ENCODE measurements around the gene MYBPH.

The MYBPH gene

GRCh38 chr1:203199816-203200571 lies 24.4 kb upstream of the MYBPH start:
- no peak for FAIRE-seq

DNA sequence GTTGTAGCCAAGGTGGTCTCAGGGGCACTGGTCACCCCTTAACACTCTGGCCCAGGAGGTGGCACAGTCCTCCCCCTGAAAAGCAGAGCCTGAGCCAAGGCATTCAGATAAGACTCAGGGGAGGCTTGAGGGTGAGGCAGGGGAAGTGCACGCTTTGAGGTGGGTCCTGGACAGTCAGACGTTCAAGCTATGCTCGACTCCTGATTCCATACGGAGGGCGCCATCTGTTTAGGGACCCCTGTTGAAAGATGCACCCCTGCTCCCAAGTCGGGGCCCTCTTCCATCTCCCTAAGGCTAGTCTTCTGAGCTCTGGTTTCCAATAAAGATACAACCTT lies 23.8 kb upstream of the MYBPH start:
- no peak for FAIRE-seq

DNA sequence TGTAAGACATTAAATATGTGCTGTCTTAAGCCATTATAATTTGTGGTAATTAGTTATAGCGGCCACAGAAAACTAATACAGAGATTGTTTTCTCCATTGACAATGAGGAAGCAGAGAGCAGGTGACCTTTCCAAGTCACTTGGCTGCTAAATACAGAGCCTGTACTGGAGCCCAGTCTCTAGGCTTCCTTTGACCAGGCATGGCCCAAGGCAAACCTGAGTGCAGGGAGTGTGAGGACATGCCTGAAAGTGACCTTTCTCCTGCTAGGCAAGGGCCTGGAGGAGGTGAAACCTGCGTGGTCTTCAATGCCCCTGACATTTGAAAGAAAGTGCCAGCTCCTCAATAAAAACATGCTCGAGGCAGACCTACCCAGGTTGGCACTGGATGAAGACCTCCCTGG lies 23.4 kb upstream of the MYBPH start:
- no peak for FAIRE-seq

DNA sequence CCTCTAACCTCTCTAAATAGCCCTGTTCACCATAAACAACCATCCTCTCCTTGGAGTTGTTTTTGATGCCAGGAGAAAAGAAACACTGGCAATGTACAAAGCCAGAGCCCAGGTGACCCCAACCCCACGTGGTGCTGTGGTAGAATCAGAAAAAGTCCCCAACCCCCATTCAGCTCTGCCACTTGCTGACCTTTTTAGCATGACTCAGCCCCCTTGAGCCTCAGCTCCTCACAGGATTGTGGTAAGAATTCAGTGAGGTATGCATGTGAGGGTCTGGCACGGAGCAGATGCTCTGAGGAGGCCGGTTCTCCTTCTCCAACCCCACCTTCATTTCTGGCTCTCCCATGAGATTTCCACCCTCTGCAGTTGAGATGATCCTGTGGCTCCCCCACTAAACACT lies 22.0 kb upstream of the MYBPH start:
- FAIRE-seq, result no peak

DNA sequence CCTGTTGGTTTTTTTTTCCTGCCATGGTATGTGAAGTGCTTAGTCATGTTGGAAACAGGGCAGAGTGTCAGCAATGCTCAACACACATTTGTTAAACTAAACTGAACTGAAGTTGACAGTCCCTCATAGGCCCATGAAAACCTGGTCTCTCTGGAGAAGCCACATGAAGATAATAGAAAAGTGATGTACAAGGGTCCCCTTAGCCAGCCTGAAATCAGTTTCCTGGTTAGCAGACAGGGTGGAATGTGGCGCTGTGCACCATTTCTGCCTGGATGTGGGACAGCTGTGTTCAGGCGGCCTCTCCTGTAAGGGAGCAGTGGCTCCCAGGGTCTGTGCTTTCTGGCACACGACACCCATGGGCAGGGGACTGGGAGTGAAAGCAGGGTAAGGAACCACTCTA lies 20.7 kb upstream of the MYBPH start:
- FAIRE-seq, result no peak

DNA sequence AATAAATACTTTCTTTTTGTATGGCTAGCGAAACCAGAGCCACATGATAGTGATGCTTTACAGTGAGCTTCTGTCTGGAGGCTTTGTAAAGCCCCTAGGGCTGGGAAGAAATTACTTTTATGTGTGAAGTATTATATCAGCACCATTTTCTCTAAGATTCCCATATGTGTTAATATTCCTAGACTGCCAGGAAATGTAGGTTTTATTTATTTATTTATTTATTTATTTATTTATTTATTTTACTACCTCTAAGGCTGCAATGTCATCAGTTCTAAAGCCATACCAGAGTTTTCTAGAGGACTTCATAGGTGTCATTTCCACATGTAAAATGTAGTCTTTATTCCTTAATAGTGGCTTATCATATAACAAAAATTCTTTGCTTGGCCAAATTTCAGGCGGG lies 15.3 kb upstream of the MYBPH start:
- FAIRE-seq, result no peak

DNA sequence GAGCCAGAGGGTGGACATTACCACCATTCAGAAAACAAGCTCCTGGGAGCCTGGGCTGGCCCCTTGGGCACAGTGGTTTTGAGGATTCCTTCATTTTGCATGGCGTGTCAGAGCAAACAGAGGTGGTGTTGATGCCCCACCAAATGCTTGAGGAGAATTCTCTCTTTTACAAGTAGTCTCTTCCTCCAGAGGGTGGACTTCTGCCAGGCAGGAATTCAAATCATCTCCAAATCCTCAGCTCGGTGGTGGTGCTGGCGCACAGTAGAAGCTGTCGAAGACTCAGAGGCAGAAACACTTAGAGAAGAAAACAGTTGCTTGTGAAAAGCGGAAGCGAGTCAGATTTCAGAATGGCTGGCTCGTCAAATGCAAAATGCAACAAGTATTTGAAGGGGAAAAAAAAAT lies 14.3 kb upstream of the MYBPH start:
- no peak for FAIRE-seq

GRCh38 chr1:203188686-203189232 lies 13.1 kb upstream of the MYBPH start:
- FAIRE-seq, result no peak

- no peak for FAIRE-seq
Measured at GRCh38 chr1:203187689-203188264, 12.2 kb upstream of the MYBPH start.

GRCh38 chr1:203187304-203187685 lies 11.7 kb upstream of the MYBPH start:
- FAIRE-seq, result no peak

- no peak for FAIRE-seq
Measured at GRCh38 chr1:203186446-203187303, 11.0 kb upstream of the MYBPH start, which contains the start of gene CHI3L1. Gene CHI3L1, minus strand, starts transcription at chr1:203186704. Its CDS starts 81 bp downstream, at chr1:203186623.

- FAIRE-seq, result no peak
Measured at GRCh38 chr1:203186091-203186445, 10.4 kb upstream of the MYBPH start.

GRCh38 chr1:203185585-203185984 lies 10.0 kb upstream of the MYBPH start:
- no peak for FAIRE-seq

- no peak for FAIRE-seq
Measured at GRCh38 chr1:203185061-203185461, 9.4 kb upstream of the MYBPH start.

DNA sequence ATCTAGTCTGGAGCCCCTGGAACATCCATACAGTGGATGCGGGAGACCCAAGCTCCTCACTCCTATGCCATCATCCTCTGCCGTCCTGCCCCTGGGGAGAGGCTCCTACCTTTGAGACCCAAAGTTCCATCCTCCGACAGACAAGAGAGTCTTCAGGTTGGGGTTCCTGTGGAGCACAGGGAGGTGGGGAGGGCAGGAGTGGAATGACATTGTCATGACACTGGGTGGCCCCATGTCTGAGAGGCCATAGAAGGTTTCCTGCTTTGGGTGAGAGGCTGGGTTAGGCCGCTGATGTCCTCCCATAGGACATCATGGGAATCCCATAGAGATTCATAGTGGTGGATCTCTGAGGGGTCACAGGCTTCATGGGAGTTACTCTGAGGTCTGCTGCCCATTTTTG lies 8.8 kb upstream of the MYBPH start:
- no peak for FAIRE-seq

- FAIRE-seq, result no peak
Measured at GRCh38 chr1:203183828-203184227, 8.2 kb upstream of the MYBPH start.

DNA sequence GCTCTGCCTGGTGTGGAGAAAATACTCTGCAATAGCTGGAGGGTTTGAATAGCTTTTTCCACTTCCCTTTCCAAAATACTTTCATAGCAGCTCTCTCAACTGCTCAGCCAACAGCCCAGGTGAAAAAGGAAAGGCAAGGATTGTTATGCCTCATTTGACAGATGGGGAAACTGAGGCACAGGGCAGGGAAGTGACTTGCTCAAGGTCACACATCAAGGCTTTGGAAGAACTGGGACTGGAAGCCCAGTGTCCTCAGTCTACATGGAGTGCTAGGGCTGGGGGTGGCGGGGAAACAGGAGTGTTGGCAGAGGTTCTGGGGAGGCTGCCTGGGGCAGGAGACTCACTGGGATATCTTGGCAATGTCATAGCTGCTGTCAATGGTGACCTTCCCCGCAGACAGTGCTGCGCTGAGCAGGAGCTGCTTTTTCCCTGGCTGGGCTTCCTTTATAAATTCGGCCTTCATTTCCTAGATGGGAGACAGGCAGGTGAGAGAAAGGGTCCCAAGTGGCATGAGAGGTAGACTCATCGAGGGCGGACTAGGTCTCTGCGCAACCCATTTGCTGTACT lies 6.8 kb upstream of the MYBPH start:
- no peak for FAIRE-seq

DNA sequence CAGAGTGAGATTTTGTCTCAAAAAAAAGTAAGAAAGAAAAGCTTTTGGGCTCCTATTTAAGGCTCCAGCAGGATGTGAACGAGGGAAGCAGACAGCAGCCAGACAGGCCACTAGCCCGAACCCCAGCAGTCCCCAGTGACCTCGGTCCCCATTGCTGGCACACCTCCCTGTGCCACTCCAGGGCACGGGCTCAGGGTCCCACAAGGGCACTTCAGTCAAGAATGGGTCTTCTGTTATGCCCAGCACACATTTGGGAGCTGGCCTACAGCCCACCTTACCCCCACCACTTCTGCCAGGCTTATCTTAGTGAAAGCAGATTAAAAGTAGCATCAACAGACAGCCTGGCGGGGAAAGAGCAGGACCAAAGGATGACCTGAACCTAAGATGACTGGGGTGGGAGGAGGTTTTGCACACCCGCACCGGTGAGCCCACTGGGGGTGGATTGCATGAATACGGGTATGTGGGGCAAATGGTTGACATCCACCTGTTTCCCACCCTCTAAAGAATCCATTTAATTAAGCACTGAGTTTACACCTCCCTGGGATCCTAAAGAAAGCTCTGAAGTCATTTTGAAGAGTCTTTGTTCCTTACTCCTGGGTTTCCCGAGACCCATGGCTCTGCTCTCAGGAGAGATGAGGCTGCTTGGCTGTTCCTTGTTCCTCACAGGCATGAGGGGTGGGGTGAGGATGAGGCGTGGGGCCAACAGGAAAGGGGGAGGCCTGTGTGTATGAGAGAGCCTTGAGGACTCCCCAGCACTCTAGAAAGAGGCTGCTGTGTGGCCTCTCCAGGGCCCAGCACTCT lies 6.2 kb upstream of the MYBPH start:
- no peak for FAIRE-seq

- FAIRE-seq, result no peak
Measured at GRCh38 chr1:203180611-203181330, 5.1 kb upstream of the MYBPH start.

GRCh38 chr1:203179667-203180005 lies 4.0 kb upstream of the MYBPH start:
- FAIRE-seq, result no peak

- no peak for FAIRE-seq
Measured at GRCh38 chr1:203178821-203179666, 3.4 kb upstream of the MYBPH start.
